CD4-positive, alpha-beta T cell (primary cell): ENCODE data around the gene TESK1. TPM values are rescaled to one million over a fixed set of nuclear protein-coding genes. Genes with fewer than 3 reads are reported as not detected.

Experiments used
- ATAC-seq: fragments of 200-7000 bp; cut with Tn5 transposase; one replicate; pipeline ENCODE4 v1.10.0; 2022; ENCODE audit warnings: mild to moderate bottlenecking; ENCODE audit not compliant: poor library complexity
- CTCF ChIA-PET: fragments of 350-600 bp; sonication (Branson Sonifier 250); formaldehyde crosslinking; loops from one replicate; lab custom pipeline; 2021; ENCODE audit warnings: antibody characterized with exemption, inconsistent platforms; lab: Charles Lee
- POLR2A ChIA-PET: fragments of 350-600 bp; sonication (Branson Sonifier 250); formaldehyde crosslinking; loops from one replicate; lab custom pipeline; 2021; ENCODE audit warnings: antibody characterized with exemption, inconsistent platforms; lab: Charles Lee
- DNase-seq, 14 experiments: peaks; one replicate each; pipeline ENCODE4 v3.0.0-alpha.2; 2013 to 2020; ENCODE audit warnings: mixed read lengths in 2 of 14
- H3K27ac ChIP-seq, 2 donors: one replicate each; pipeline versions ENCODE4 v1.5.1 to v1.7.0; 2013; ENCODE audit warnings: low read length in 2 of 2, low read depth in 1 of 2, mild to moderate bottlenecking in 1 of 2
- H3K27me3 ChIP-seq, 2 experiments: 1 replicate in 1 of 2; 2 replicates in 1 of 2; pipeline versions ENCODE4 v1.6.1 to v1.7.0; 2013; ENCODE audit warnings: low read length in 2 of 2, control low read depth in 1 of 2, mild to moderate bottlenecking in 1 of 2, moderate library complexity in 1 of 2; ENCODE audit not compliant: insufficient read depth in 2 of 2, control insufficient read depth in 1 of 2
- H3K36me3 ChIP-seq: one replicate; pipeline ENCODE4 v1.6.1; 2013; ENCODE audit warnings: low read length, control low read depth; ENCODE audit not compliant: insufficient read depth
- H3K4me1 ChIP-seq: one replicate; pipeline ENCODE4 v1.6.1; 2013; ENCODE audit warnings: low read length, control low read depth; ENCODE audit not compliant: insufficient read depth
- H3K4me3 ChIP-seq: one replicate; pipeline ENCODE4 v1.5.1; 2013; ENCODE audit warnings: mild to moderate bottlenecking, low read length, moderate library complexity
- H3K9me3 ChIP-seq, 2 experiments: 1 replicate in 1 of 2; 2 replicates in 1 of 2; pipeline versions ENCODE4 v1.6.1 to v1.7.0; 2013; ENCODE audit warnings: low read length in 2 of 2, mild to moderate bottlenecking in 2 of 2, control low read depth in 1 of 2, moderate library complexity in 1 of 2; ENCODE audit not compliant: control insufficient read depth in 1 of 2, insufficient read depth in 1 of 2
- H3K27ac Mint-ChIP-seq: one replicate; pipeline ENCODE4 v1.8.0; 2020; ENCODE audit warnings: mixed read lengths
- H3K27me3 Mint-ChIP-seq: one replicate; pipeline ENCODE4 v1.8.0; 2021; ENCODE audit warnings: mixed read lengths
- H3K36me3 Mint-ChIP-seq: one replicate; pipeline ENCODE4 v1.8.0; 2021; ENCODE audit warnings: low read depth, mixed read lengths
- H3K4me1 Mint-ChIP-seq: one replicate; pipeline ENCODE4 v1.8.0; 2021; ENCODE audit warnings: low read depth, mixed read lengths
- H3K4me3 Mint-ChIP-seq: one replicate; pipeline ENCODE4 v1.8.0; 2020; ENCODE audit warnings: mild to moderate bottlenecking, mixed read lengths
- H3K9me3 Mint-ChIP-seq: one replicate; pipeline ENCODE4 v1.8.0; 2020; ENCODE audit warnings: mixed read lengths
- intact Hi-C, 2 experiments: fragments of 100-400 bp; cut with DNase I in 1 of 2; cut with micrococcal nuclease in 1 of 2; formaldehyde crosslinking; loops; one replicate each; pipeline versions ENCODE4 v1.15.1 to v1.9.0; 2023 to 2025; cut with DNase I, micrococcal nuclease
- total RNA-seq, 174 experiments: library from RNA in 2 of 174; stranded (reverse) in 2 of 174; gene quantifications; one replicate each; pipeline ENCODE4 v1.2.3 and lab custom pipeline; 2021 to 2026
- TF ChIP-seq, protein P1 (sequence below): fragments of 200-600 bp; IDR thresholded peaks from one replicate; pipeline ENCODE4 v1.8.0; 2022; ENCODE audit warnings: antibody characterized with exemption, mild to moderate bottlenecking

Gene TESK1
- total RNA-seq, 2 experiments from 2014 or later = 18.5 to 18.6 TPM

- Mint-ChIP-seq H3K36me3 (peaks cover 51% of the 10 kb centered on the region), H3K27ac (peak overlapping the region; percentile 100), H3K9me3 (peaks cover 3% of the 10 kb centered on the region), H3K4me3 (peak overlapping the region; percentile 96), H3K27me3 (peaks cover 8% of the 10 kb centered on the region), H3K4me1 (peaks cover 64% of the 10 kb centered on the region)
- TF ChIP-seq, protein P1, sequence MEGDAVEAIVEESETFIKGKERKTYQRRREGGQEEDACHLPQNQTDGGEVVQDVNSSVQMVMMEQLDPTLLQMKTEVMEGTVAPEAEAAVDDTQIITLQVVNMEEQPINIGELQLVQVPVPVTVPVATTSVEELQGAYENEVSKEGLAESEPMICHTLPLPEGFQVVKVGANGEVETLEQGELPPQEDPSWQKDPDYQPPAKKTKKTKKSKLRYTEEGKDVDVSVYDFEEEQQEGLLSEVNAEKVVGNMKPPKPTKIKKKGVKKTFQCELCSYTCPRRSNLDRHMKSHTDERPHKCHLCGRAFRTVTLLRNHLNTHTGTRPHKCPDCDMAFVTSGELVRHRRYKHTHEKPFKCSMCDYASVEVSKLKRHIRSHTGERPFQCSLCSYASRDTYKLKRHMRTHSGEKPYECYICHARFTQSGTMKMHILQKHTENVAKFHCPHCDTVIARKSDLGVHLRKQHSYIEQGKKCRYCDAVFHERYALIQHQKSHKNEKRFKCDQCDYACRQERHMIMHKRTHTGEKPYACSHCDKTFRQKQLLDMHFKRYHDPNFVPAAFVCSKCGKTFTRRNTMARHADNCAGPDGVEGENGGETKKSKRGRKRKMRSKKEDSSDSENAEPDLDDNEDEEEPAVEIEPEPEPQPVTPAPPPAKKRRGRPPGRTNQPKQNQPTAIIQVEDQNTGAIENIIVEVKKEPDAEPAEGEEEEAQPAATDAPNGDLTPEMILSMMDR = no peak
- peaks cover 71% of the 10 kb centered on the region for H3K4me1 ChIP-seq
- peaks cover 16% of the 10 kb centered on the region for H3K36me3 ChIP-seq
- no peaks in the 10 kb centered on the region for H3K27me3 ChIP-seq
- no peak for ATAC-seq
- peaks cover 0 to 4% of the 10 kb centered on the region in 2 experiments for H3K9me3 ChIP-seq
- CTCF ChIA-PET = interaction anchor here (1.0 to 6.2 kb wide), 14 partner anchors 10 to 757 kb away, joined by 3 to 94 read pairs (median 12); partner anchors contain the start of genes CD72, CREB3, SIT1 and SPAG8
- peak overlapping the region; percentile 99 to 100 for H3K27ac ChIP-seq
- peak overlapping the region; percentile 88 for H3K4me3 ChIP-seq
- intact Hi-C loops = loop anchor here (1.0 to 5.0 kb wide), 4 partner anchors 10 to 170 kb away; partner anchors contain the start of genes CD72 (in 2 of the 2), CREB3 (in 1 of the 2), FAM221B (in 1 of the 2) and TLN1 (in 1 of the 2)
- DNase-seq = peak in 1 of 14 experiments; percentile 45
- POLR2A ChIA-PET = interaction anchor here (0.6 to 5.1 kb wide), 22 partner anchors 9 to 585 kb away, joined by 3 to 175 read pairs (median 6); partner anchors contain the start of genes CREB3, GBA2, RGP1 and SPAG8
Measured at GRCh38 chr9:35656831-35657545, 51.9 kb downstream of the TESK1 start.

- intact Hi-C loops = loop anchor here (1.0 to 5.0 kb wide), 8 partner anchors 10 to 225 kb away; partner anchors contain the start of genes CD72 (in 2 of the 2), CREB3 (in 1 of the 2), FAM221B (in 1 of the 2) and TESK1 (in 1 of the 2)
- Mint-ChIP-seq H3K9me3 (peaks cover 3% of the 10 kb centered on the region), H3K36me3 (peaks cover 51% of the 10 kb centered on the region), H3K27ac (peak within 1 kb of the TSS; percentile 100), H3K4me3 (peak within 1 kb of the TSS; percentile 96), H3K4me1 (peaks cover 69% of the 10 kb centered on the region), H3K27me3 (peaks cover 8% of the 10 kb centered on the region)
- H3K36me3 ChIP-seq = peaks cover 16% of the 10 kb centered on the region
- H3K27ac ChIP-seq = peak within 1 kb of the TSS; percentile 99 to 100
- peak; percentile 63 to 97 (median 77) for DNase-seq
- CTCF ChIA-PET = interaction anchor here (0.7 to 6.2 kb wide), 22 partner anchors 10 to 758 kb away, joined by 3 to 94 read pairs (median 4); partner anchors contain the start of genes CD72, CREB3, GBA2 and RGP1
- H3K27me3 ChIP-seq = no peaks in the 10 kb centered on the region
- POLR2A ChIA-PET = interaction anchor here (0.6 to 5.1 kb wide), 24 partner anchors 10 to 586 kb away, joined by 3 to 175 read pairs (median 4); partner anchors contain the start of genes CREB3, GBA2, HINT2 and RGP1
- TF ChIP-seq, protein P1 = no peak
- H3K4me3 ChIP-seq = peak within 1 kb of the TSS; percentile 88
- ATAC-seq = peak; percentile 75
- H3K9me3 ChIP-seq = peaks cover 0 to 4% of the 10 kb centered on the region in 2 experiments
- peaks cover 73% of the 10 kb centered on the region for H3K4me1 ChIP-seq
Measured at GRCh38 chr9:35657546-35658136, 52.6 kb downstream of the TESK1 start, which contains the start of gene RMRP. RMRP (minus strand) TSS chr9:35658019.
